Colonic mucosa (tissue), 4 donors: ENCODE measurements around the gene ANGPTL7. TPM values are rescaled to one million over a fixed set of nuclear protein-coding genes. Genes with fewer than 3 reads are reported as not detected.

Experiments used
- DNase-seq: peaks from one replicate; pipeline ENCODE4 v3.0.0-alpha.2; 2020
- H3K27ac ChIP-seq: fragments of 200-600 bp; one replicate; pipeline ENCODE4 v1.8.0; 2021
- H3K27me3 ChIP-seq: fragments of 200-600 bp; one replicate; pipeline ENCODE4 v1.8.0; 2021
- H3K36me3 ChIP-seq: fragments of 200-600 bp; one replicate; pipeline ENCODE4 v1.8.0; 2021
- H3K4me1 ChIP-seq: fragments of 200-600 bp; one replicate; pipeline ENCODE4 v1.8.0; 2021; ENCODE audit warnings: mild to moderate bottlenecking
- H3K4me3 ChIP-seq: fragments of 200-600 bp; one replicate; pipeline ENCODE4 v1.8.0; 2021
- H3K9ac ChIP-seq, 2 donors: one replicate each; pipeline ENCODE4 v1.7.0; 2013; ENCODE audit warnings: control low read depth in 2 of 2, low read depth in 2 of 2, low read length in 2 of 2
- H3K9me3 ChIP-seq: fragments of 200-600 bp; one replicate; pipeline ENCODE4 v1.8.0; 2021
- CTCF ChIP-seq: fragments of 200-600 bp; IDR thresholded peaks from one replicate; pipeline ENCODE4 v1.8.0; 2022; ENCODE audit warnings: antibody characterized with exemption, mild to moderate bottlenecking
- intact Hi-C: fragments of 100-400 bp; cut with DNase I; formaldehyde crosslinking; loops from one replicate; pipeline ENCODE4 v1.14.1; 2022
- total RNA-seq, 2 donors: library from RNA; stranded (reverse); fragmentation: NEBNext Ultra II Directional in 1 of 2; extraction: Animal tissue kit (Norgen Biotek cat#: 25700) in 1 of 2; gene quantifications; one replicate each; pipeline ENCODE4 v1.2.1, GENCODE V29; 2021
- donor health status: healthy.
- donor health status: DM: no; HTN: no; CAD: no.
- donor health status: DM: no; HTN: no; CAD: no.

The ANGPTL7 gene
- total RNA-seq, 2 donors from 2014 or later, result 1.0 TPM; not detected in 1

- H3K9ac ChIP-seq, result no peak overlapping the region
- intact Hi-C loops, result no loop called here
- no peak overlapping the region for H3K4me3 ChIP-seq
- no peaks in the 10 kb centered on the region for H3K27me3 ChIP-seq
- no peak for TF ChIP-seq CTCF
- peaks cover 6% of the 10 kb centered on the region for H3K36me3 ChIP-seq
- no peak for DNase-seq
- no peaks in the 10 kb centered on the region for H3K9me3 ChIP-seq
- H3K27ac ChIP-seq, result no peak overlapping the region
- H3K4me1 ChIP-seq, result no peaks in the 10 kb centered on the region
These were observed 49.2 kb downstream of the ANGPTL7 start for GRCh38 chr1:11238311-11238710.

- no peak overlapping the region for H3K4me3 ChIP-seq
- H3K27me3 ChIP-seq, result no peaks in the 10 kb centered on the region
- TF ChIP-seq CTCF, result no peak
- DNase-seq, result no peak
- H3K27ac ChIP-seq, result no peak overlapping the region
- intact Hi-C loops, result no loop called here
- peaks cover 12% of the 10 kb centered on the region for H3K36me3 ChIP-seq
- H3K9ac ChIP-seq, result no peak overlapping the region
- H3K4me1 ChIP-seq, result no peaks in the 10 kb centered on the region
- no peaks in the 10 kb centered on the region for H3K9me3 ChIP-seq
These were observed 56.1 kb downstream of the ANGPTL7 start for GRCh38 chr1:11245248-11245647.

Other genes with a start within 250 kb of the ANGPTL7 start
- 100 to 1,000 TPM; 126 to 178 TPM for gene TARDBP, start 176.7 kb upstream of the ANGPTL7 start, total RNA-seq
- under 1 TPM in 1 of 2 donors, not detected in 1; 0.32 TPM for gene MASP2, start 142.1 kb upstream of the ANGPTL7 start, total RNA-seq
- 10 to 100 TPM; 19.8 to 86.2 TPM for gene SRM, start 129.3 kb upstream of the ANGPTL7 start, total RNA-seq
- 10 to 100 TPM; 48.0 to 55.2 TPM for gene EXOSC10, start 89.5 kb upstream of the ANGPTL7 start, total RNA-seq
- 10 to 100 TPM; 29.9 to 50.2 TPM for gene MTOR, start 73.2 kb downstream of the ANGPTL7 start, total RNA-seq
- 10 to 100 TPM in 1 of 2 donors, 1 to 10 TPM in 1; 7.9 to 14.4 TPM for gene UBIAD1, start 83.8 kb downstream of the ANGPTL7 start, total RNA-seq